Peyer's patch (tissue), 4 donors: ENCODE measurements around the gene ARHGAP18.
"Not testable (repeated sequence)": the region's sequence is repeated elsewhere in the genome, so short reads cannot be mapped to it uniquely, and the experiment has no call there.

Experiments
- POLR2A ChIP-seq, 2 donors: fragments of 450-650 bp; IDR thresholded peaks; one replicate each; pipeline ENCODE4 v1.5.1; 2017; ENCODE audit warnings: antibody characterized with exemption in 2 of 2, mild to moderate bottlenecking in 2 of 2, moderate library complexity in 2 of 2
- TF ChIP-seq, protein P1 (sequence below), 6 experiments: fragments of 450-650 bp in 4 of 6; fragments of 200-600 bp in 2 of 6; sonication (generic) in 1 of 6; IDR thresholded peaks; one replicate each; pipeline ENCODE4 v1.5.1; 2017 to 2019; ENCODE audit warnings: antibody characterized with exemption in 6 of 6, mild to moderate bottlenecking in 3 of 6, moderate library complexity in 1 of 6

DNA sequence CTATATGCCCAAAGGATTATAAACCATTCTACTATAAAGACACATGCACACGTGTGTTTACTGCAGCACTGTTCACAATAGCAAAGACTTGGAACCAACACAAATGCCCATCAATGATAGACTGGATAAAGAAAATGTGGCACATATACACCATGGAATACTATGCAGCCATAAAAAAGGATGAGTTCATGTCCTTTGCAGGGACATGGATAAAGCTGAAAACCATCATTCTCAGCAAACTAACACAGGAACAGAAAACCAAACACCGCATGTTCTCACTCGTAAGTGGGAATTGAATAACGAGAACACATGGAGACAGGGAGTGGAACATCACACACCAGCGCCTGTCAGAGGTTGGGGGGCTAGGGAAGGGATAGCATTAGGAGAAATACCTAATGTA is 135.4 kb downstream of the ARHGAP18 start:
- TF ChIP-seq, protein P1, sequence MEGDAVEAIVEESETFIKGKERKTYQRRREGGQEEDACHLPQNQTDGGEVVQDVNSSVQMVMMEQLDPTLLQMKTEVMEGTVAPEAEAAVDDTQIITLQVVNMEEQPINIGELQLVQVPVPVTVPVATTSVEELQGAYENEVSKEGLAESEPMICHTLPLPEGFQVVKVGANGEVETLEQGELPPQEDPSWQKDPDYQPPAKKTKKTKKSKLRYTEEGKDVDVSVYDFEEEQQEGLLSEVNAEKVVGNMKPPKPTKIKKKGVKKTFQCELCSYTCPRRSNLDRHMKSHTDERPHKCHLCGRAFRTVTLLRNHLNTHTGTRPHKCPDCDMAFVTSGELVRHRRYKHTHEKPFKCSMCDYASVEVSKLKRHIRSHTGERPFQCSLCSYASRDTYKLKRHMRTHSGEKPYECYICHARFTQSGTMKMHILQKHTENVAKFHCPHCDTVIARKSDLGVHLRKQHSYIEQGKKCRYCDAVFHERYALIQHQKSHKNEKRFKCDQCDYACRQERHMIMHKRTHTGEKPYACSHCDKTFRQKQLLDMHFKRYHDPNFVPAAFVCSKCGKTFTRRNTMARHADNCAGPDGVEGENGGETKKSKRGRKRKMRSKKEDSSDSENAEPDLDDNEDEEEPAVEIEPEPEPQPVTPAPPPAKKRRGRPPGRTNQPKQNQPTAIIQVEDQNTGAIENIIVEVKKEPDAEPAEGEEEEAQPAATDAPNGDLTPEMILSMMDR (IDR thresholded peaks at IDR 0.05), result not testable (repeated sequence)
- not testable (repeated sequence) for TF ChIP-seq POLR2A (IDR thresholded peaks at IDR 0.05)
